Measurements from ENCODE around the gene THADA.

DNA sequence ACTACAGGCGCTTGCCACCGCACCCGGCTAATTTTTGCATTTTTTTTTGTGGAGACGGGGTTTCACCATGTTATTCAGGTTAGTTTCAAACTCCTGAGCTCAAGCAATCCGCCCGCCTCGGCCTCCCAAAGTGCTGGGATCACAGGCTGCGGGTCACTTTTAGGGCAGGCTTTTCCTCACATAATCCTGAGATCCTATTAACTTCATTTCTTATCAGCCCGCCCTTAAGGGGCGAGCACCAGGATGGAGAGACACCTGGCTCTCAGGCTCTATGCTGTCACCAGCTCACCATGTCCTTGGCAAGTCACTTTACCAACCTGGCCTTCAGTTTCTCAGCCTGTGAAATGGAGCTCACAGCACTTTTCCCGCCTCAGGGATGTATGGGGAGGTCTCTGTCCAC lies 392.5 kb downstream of the THADA start:
- TF ChIP-seq, protein P1, sequence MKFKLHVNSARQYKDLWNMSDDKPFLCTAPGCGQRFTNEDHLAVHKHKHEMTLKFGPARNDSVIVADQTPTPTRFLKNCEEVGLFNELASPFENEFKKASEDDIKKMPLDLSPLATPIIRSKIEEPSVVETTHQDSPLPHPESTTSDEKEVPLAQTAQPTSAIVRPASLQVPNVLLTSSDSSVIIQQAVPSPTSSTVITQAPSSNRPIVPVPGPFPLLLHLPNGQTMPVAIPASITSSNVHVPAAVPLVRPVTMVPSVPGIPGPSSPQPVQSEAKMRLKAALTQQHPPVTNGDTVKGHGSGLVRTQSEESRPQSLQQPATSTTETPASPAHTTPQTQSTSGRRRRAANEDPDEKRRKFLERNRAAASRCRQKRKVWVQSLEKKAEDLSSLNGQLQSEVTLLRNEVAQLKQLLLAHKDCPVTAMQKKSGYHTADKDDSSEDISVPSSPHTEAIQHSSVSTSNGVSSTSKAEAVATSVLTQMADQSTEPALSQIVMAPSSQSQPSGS (tag by site-specific recombination; IDR thresholded peaks at IDR 0.05; ENCODE audit: low read depth), result no peak
- TF ChIP-seq ZNF391 (tag by site-specific recombination; IDR thresholded peaks at IDR 0.05; ENCODE audit: borderline replicate concordance, low read depth) (no peak), ZBTB21 (tag by site-specific recombination; IDR thresholded peaks at IDR 0.05) (no peak), CTCF (tag by site-specific recombination; IDR thresholded peaks at IDR 0.05) (no peak), SETDB1 (IDR thresholded peaks at IDR 0.05; ENCODE audit: insufficient read length, low read length) (no peak)

All from HEK293 (cell line).